ENCODE results near the gene CDK5R2.

The CDK5R2 gene

GRCh38 chr2:218990052-218990451, 30.6 kb downstream of the CDK5R2 start:
- DNase-seq = no peak

DNA sequence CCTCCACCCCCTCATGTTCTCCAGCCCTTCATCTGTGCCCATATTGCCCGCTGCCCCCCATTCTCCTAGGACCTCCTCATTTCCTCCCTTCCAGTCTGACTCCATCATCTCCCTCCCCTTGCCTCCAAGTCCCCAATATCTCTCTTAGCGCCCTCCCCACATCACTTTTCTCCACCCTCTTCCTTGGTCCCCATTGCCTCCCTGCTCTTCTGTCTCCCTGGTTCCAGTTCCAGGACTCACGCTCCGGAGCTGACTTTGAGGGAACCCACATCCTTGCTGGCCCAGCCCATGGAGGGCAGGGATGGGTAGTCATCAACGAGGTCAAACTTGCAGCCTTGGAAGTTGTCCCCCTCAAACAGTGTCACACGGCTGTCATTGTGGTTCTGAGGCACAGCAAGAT, 31.1 kb downstream of the CDK5R2 start:
- no peak for DNase-seq

- no peak for DNase-seq
These were observed 32.3 kb downstream of the CDK5R2 start for GRCh38 chr2:218991674-218992168.

GRCh38 chr2:218992196-218992595, 32.7 kb downstream of the CDK5R2 start:
- no peak for DNase-seq

- DNase-seq = no peak
These were observed 33.4 kb downstream of the CDK5R2 start for GRCh38 chr2:218992703-218993344.

DNA sequence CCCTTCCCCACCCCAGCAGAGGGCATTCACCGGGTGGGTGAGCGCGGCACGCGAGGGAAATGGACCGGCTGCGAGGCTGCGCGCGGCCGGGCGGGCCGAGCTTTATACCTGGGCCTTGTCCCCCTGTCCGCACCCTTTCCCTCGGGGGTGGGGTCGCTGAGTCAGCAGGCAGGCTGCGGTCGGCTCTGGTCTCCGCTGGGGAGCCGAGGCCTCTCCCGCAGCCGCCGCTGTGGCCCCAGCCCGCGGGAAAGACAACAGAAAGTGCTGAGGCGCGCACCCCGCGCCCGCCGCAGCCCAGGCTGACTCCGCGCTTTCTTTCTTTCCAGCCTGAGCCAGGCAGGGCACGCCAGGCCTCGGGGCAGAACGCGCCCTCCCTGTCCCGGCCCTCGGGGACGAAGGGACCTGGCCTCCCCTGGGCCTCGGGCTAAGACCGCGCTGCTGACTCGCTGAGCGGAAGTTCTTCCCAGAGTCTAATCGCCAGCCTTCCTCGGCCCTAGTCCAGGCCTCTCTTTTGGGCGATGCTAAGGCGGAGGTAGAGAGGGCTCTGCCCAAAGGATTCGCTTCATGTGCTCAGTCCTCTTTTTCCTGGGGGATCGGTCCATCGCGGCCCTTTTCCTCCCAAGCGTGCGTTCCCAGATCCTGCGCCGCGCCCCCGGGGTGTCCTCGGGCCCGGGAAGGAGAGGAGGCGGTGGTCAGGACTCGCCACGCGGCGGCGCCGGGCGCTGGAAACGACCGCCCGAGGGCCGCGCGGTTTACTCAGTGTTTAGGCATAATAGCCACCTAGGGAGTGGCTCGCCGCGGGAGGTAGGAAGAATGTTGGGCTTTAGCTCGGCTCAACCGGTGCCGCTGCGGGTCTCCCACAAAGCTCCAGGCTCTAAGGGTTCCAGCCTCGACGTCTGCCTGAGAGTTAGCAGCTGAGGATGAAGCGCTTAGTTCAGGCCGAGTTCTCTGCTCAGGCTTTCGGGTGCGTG, 34.2 kb downstream of the CDK5R2 start, which contains the start of gene CRYBA2:
Gene CRYBA2 (minus strand): TSS at position 78 of the 971 bp plus-strand sequence. CDS start 246 bp downstream, outside the sequence.
- no peak for DNase-seq

GRCh38 chr2:218995561-218995960, 36.1 kb downstream of the CDK5R2 start:
- no peak for DNase-seq

GRCh38 chr2:218995972-218996711, 36.7 kb downstream of the CDK5R2 start:
- peak; percentile 42 to 75 for DNase-seq

GRCh38 chr2:218996937-218997336, 37.5 kb downstream of the CDK5R2 start:
- no peak for DNase-seq

DNA sequence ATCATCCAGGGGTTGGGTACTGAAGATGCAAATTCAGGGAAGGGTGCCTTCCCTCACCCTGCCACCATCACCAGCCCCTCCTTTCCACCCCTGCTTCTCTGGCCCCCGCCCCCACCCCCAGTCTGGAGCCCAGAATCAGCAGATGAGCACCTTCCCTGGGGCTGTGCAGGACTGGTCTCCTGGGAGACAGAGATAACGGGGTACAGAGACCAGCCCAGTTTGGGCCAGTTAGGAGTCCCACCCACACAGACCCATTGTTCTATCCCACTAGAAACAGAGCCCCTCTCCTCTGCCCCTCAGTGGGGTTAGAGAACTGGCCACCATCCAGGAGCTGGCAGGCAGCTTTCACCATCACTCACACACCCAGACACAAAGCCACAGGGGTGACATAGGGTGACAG, 38.3 kb downstream of the CDK5R2 start:
- no peak for DNase-seq

DNA sequence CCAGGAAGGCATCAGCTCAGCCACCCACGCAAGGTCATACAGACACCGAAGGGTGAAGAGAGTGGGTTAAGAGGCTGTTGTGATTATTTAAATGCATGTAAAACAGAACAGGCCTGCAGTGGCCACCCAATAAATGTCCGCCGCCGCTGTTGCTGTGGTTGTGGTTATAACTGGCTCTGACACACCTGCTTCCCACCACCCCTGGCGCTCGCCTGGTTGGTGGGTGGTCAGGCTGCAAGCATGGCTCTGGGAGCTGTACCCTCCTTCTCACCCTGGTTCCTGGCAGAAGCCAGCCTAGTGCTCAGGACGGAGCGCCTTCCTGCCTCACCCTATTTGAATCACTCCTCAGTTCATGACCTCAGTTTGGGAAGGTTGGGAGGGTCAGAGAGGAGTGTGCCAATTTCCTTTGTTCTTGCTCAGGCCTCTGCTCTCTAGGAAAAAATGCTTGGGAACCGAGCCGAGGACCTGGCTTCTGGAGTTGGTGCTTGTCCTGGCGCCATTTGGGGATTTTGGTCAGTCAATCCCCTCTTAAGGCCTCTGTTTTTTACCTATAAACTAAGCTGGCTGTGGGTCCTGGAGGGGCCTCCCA, 39.0 kb downstream of the CDK5R2 start:
- no peak for DNase-seq

GRCh38 chr2:218999021-218999880, 39.8 kb downstream of the CDK5R2 start:
- DNase-seq = no peak

GRCh38 chr2:218999881-219000568, 40.6 kb downstream of the CDK5R2 start:
- no peak for DNase-seq

DNA sequence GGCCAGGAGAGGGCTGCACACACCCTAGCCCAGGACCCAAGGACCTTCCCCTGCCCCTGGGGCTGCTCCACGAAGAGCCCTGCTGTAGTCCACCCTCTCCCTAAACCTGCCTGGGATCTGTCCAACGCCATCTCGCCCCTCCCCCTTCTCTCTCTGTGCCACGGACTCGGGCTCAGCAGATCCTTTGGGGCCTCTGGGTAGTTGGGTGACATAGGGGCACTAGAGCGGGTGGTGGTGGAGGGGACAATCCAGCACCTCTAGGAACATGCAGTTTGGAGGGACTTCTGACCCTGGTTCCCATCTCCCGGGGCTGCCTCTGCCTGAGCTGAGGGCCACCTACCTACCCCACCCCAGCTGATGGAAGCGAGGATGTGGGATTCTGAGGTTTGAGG, 41.1 kb downstream of the CDK5R2 start:
- no peak for DNase-seq

DNA sequence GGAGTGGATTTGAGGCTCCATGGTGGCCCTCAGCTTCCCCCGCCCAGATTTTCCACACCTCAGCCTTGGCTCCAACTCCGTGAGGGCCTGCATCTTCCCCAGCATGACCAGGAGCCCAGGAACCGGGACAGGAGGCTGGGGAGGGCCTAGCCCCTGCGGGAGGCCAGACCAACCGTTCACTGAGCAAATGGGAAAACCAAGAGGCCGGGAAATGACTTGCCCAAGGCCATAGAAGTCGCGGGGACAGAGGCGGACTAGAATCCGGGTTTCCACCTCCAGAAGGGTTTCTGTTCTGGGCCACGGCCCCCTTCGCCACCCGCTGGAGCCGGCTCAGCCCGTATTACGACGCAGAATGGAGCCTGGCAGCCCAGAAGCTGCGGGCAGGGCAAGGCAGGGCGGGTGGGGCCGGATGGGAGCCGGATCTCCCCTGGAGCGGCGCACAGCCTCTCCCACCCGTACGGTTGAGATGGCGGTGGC, 41.7 kb downstream of the CDK5R2 start:
- DNase-seq = no peak

GRCh38 chr2:219001577-219002394, 42.3 kb downstream of the CDK5R2 start:
- DNase-seq = no peak

DNA sequence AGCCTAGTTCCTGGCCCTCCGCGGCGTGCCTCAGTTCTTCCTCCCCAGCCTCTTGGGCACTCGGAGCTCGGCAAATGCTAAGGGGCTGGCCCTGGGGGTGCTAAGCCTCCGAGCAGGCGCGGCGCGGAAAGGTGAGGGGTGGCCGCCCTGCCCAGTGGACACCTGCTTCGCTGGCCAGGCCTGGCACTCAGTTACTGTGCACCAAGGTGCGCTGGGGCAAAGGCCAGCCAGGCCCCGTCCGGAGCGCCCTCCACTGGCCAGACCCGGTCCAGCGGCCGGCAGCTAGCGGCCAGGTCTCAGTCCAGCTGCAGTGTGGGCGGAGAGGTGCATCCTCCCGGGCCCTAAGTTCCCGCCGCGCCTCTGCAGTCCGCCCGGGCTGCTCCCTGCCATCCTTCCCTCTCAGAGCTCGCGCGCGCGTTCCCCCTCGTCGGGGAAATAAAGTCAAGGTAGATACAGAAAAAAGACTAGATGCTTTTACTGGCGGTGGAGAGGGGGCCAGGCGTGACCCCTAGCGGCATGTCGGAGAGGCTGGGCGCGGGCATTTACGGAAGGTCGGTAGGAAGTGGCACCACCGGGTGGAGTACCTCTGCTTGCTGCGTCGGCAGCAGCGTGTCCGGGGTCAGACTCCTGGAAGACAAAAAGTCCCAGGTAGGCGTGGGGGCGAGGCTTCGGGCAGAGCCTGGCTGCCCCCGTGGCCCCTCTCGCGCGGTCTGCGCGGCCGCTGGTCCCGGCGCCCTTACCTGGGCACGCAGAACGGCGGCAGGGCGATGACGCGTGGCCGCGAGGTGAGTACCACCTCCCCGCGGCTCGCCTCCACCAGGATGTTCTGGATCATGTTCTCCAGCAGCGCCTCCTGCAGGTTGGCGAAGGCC, 43.2 kb downstream of the CDK5R2 start:
- peak in 1 of 2 experiments; percentile 15 for DNase-seq

DNA sequence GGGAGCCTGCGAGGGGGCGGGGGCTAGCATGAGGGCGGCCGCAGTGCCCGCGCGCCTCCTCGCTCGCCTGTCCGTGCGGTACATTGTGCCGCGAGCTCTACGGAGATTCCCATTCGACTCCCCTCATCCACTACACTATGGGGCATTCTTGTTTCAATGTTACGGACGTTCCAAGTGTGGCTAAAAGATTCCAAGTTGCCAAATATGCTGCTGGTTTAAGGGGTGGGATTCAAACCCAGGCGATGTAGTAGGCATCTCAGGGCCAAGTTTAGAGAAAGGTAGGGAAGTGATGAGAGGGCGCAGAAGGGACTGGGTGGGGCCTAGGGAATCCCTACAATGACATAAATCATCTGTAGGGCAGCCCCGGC, 43.8 kb downstream of the CDK5R2 start:
- no peak for DNase-seq

DNA sequence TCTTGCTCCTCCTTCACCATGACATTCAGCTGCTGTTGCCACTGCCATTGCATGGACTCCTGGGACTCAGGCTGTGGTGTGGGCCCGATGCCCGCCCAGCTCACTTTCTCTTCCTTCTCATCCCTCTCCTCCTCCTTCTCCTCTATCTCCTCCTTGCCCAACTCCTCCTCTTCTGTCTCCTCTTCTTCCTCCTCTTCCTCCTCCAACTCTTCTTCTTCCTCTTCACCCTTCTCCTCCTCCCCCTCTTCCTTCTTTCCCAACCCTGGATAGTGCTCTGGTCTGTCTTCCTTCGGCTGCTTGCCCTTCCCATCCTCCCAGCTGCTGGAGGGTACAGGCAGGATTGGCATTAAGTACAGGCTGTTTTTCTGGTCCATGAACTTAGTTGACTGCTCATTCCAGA, 44.5 kb downstream of the CDK5R2 start:
- no peak for DNase-seq
